GM12878 (cell line): ENCODE data around the gene CHD6. TPM values are rescaled to one million over a fixed set of nuclear protein-coding genes. Genes with fewer than 3 reads are reported as not detected.

Experiments
- ATAC-seq: fragments of 200-7000 bp; cut with Tn5 transposase; 3 replicates; pipeline ENCODE4 v1.9.1; 2020; ENCODE audit warnings: mild to moderate bottlenecking, moderate library complexity
- BruUV-seq: library from RNA; stranded (reverse); fragments of 400-500 nt; replicated peaks from 2 replicates; lab custom pipeline; 2021; lab: Mats Ljungman, UMichigan
- CTCF ChIA-PET: fragments of 300-600 bp; sonication (Branson Sonifier 250); formaldehyde crosslinking; extraction: SDS; loops from one replicate; lab custom pipeline; 2021; ENCODE audit warnings: inconsistent platforms; lab: Yijun Ruan, JAX
- POLR2A ChIA-PET: fragments of 350-600 bp; formaldehyde crosslinking; extraction: SDS; loops from one replicate; lab custom pipeline; 2021; ENCODE audit warnings: inconsistent platforms; lab: Charles Lee
- RAD21 ChIA-PET: fragments of 300-600 bp; sonication (Branson Sonifier 250); formaldehyde crosslinking; loops from one replicate; lab custom pipeline; 2023; ENCODE audit warnings: antibody characterized with exemption; ENCODE audit not compliant: unreplicated experiment; lab: Charles Lee
- SMC1A ChIA-PET: fragments of 300-600 bp; sonication (Branson Sonifier 250); formaldehyde crosslinking; loops from one replicate; lab custom pipeline; 2023; ENCODE audit not compliant: unreplicated experiment, uncharacterized antibody; lab: Charles Lee
- DNase-seq: peaks from one replicate; pipeline ENCODE4 v3.0.0-alpha.2; 2011; ENCODE audit warnings: low read depth, low spot score
- FAIRE-seq: peaks from 3 replicates; lab custom pipeline; 2011; peaks lifted over from hg19 to GRCh38; lab: Jason Lieb, UNC
- H2AFZ ChIP-seq: 2 replicates; pipeline ENCODE4 v1.6.0; 2011; ENCODE audit warnings: low read depth, low read length, control low read depth; ENCODE audit not compliant: control insufficient read depth
- H3K27ac ChIP-seq: 2 replicates; pipeline ENCODE4 v1.5.1; 2011; ENCODE audit warnings: control low read depth; ENCODE audit not compliant: control insufficient read depth, insufficient read depth
- H3K27me3 ChIP-seq, 2 experiments: replicated peaks in 1 of 2; 2 replicates each; pipeline versions ENCODE4 v1.6.0 to v1.6.1; 2011; ENCODE audit warnings: low read length in 1 of 2; ENCODE audit not compliant: control insufficient read depth in 2 of 2, insufficient read depth in 2 of 2
- H3K36me3 ChIP-seq, 2 experiments: 2 replicates each; pipeline ENCODE4 v1.5.1; 2011; ENCODE audit warnings: low read length in 1 of 2; ENCODE audit not compliant: control insufficient read depth in 2 of 2, insufficient read depth in 2 of 2
- H3K4me1 ChIP-seq: 2 replicates; pipeline ENCODE4 v1.6.1; 2011; ENCODE audit warnings: mild to moderate bottlenecking, low read length, moderate library complexity, mixed read lengths; ENCODE audit not compliant: control insufficient read depth, insufficient read depth
- H3K4me2 ChIP-seq: 2 replicates; pipeline ENCODE4 v1.6.0; 2011; ENCODE audit warnings: control low read depth; ENCODE audit not compliant: control insufficient read depth, insufficient read depth
- H3K4me3 ChIP-seq: fragments of 200-600 bp; sonication (generic); 2 replicates; pipeline ENCODE4 v1.5.1; 2016
- H3K79me2 ChIP-seq: 2 replicates; pipeline ENCODE4 v1.6.0; 2011; ENCODE audit warnings: low read length; ENCODE audit not compliant: control insufficient read depth, insufficient read depth
- H3K9ac ChIP-seq: 2 replicates; pipeline ENCODE4 v1.8.0; 2011; ENCODE audit warnings: low read length, control low read depth, mixed read lengths; ENCODE audit not compliant: control insufficient read depth, insufficient read depth
- H3K9me3 ChIP-seq: replicated peaks from 3 replicates; pipeline ENCODE4 v1.5.1; 2011; ENCODE audit warnings: mild to moderate bottlenecking, low read length; ENCODE audit not compliant: control insufficient read depth, insufficient read depth
- H4K20me1 ChIP-seq: 2 replicates; pipeline ENCODE4 v1.6.0; 2011; ENCODE audit not compliant: control insufficient read depth, insufficient read depth
- LARP7 ChIP-seq: fragments of 450-650 bp; IDR thresholded peaks from 2 replicates; pipeline ENCODE4 v1.6.1; 2017; ENCODE audit warnings: mild to moderate bottlenecking
- SP1 ChIP-seq: IDR thresholded peaks from one replicate; pipeline ENCODE4 v1.6.1; 2011; ENCODE audit warnings: low read depth, low read length
- SUPT20H ChIP-seq: IDR thresholded peaks from 2 replicates; pipeline ENCODE4 v1.6.1; 2011; ENCODE audit warnings: low read depth, mild to moderate bottlenecking, low read length, moderate library complexity, borderline replicate concordance; ENCODE audit not compliant: control insufficient read depth
- ZNF384 ChIP-seq: IDR thresholded peaks from 2 replicates; pipeline ENCODE4 v1.6.1; 2012; ENCODE audit warnings: low read depth, mild to moderate bottlenecking, low read length, improper control_type of control experiment, borderline replicate concordance
- WGBS: methylation state at CpG from one replicate; pipeline ENCODE4 v1.1.6; 2016; ENCODE audit warnings: low lambda C conversion rate; ENCODE audit not compliant: insufficient replicate concordance, insufficient coverage; ENCODE audit errors: missing lambda C conversion rate; 5-methylcytosine and 5-hydroxymethylcytosine counted together
- in situ Hi-C: fragments of 300-500 bp; cut with MboI; formaldehyde crosslinking; loops from 9 replicates; pipeline ENCODE4 v1.14.3; 2018; ENCODE audit warnings: mixed read lengths
- intact Hi-C: fragments of 100-400 bp; cut with micrococcal nuclease; formaldehyde crosslinking; loops from one replicate; pipeline ENCODE4 v1.14.2; 2022; ENCODE audit not compliant: unreplicated experiment
- polyA plus RNA-seq, 11 experiments: library from polyadenylated mRNA; depleted of rRNA in 4 of 11; unstranded in 6 of 11; stranded (reverse) in 5 of 11; fragments of >200 nt; fragmentation: Nextera tagmentation in 4 of 11; fragmentation: Illumina TruSeq in 1 of 11; extraction: Ambion mirVana in 4 of 11; extraction: Trizol in 1 of 11; gene quantifications; 1 replicate in 1 of 11; 2 replicates in 10 of 11; pipeline versions ENCODE4 v1.2.1 to v1.2.3, GENCODE V29; 2011 to 2016; ENCODE audit warnings: inconsistent platforms in 2 of 11, missing spikeins in 2 of 11, low read depth in 1 of 11
- total RNA-seq, 4 experiments: library from RNA; depleted of rRNA in 3 of 4; stranded (reverse); fragments of >200 nt in 3 of 4; fragmentation: Illumina TruSeq in 1 of 4; extraction: Trizol in 1 of 4; gene quantifications; 2 replicates each; pipeline versions ENCODE4 v1.2.1 to v1.2.3, GENCODE V29; 2013 to 2021
- TF ChIP-seq, protein P1 (sequence below): IDR thresholded peaks from 2 replicates; pipeline ENCODE4 v1.6.1; 2011; ENCODE audit warnings: low read depth, low read length, improper control_type of control experiment, borderline replicate concordance
- TF ChIP-seq, protein P2 (sequence below): fragments of 450-650 bp; formaldehyde crosslinking; IDR thresholded peaks from 2 replicates; pipeline ENCODE4 v1.5.0; 2022; ENCODE audit warnings: mild to moderate bottlenecking, missing genetic modification characterization

CHD6 gene
- total and polyA plus RNA-seq, 10 of the 15 experiments (the other 5 are each of a cell fraction or from before 2014, with no cell fraction given) = 4.3 to 25.5 (median 17.1) TPM

DNA sequence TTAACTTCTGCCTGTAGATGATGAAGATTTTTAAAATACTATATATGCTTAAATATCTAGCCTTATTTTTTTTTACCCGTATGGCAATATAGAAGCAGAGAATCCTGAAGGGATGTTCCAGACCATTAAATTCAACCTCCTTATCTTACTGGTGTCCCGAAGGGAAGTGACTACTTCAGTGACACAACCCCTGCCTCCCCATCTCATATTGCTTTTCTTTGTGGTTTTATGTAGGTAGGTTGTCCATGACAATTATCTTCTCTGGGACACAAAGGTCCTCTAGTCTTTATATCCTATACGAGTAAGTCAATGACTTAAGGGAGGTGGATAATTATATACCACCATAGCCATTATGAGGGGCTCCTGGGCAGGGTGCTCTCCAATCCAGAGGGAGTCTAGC lies 194.2 kb downstream of the CHD6 start (continued):
- TF ChIP-seq, protein P1, sequence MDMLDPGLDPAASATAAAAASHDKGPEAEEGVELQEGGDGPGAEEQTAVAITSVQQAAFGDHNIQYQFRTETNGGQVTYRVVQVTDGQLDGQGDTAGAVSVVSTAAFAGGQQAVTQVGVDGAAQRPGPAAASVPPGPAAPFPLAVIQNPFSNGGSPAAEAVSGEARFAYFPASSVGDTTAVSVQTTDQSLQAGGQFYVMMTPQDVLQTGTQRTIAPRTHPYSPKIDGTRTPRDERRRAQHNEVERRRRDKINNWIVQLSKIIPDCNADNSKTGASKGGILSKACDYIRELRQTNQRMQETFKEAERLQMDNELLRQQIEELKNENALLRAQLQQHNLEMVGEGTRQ = no peak
- TF ChIP-seq SUPT20H (no peak), LARP7 (no peak), ZNF384 (no peak)
- TF ChIP-seq, protein P2, sequence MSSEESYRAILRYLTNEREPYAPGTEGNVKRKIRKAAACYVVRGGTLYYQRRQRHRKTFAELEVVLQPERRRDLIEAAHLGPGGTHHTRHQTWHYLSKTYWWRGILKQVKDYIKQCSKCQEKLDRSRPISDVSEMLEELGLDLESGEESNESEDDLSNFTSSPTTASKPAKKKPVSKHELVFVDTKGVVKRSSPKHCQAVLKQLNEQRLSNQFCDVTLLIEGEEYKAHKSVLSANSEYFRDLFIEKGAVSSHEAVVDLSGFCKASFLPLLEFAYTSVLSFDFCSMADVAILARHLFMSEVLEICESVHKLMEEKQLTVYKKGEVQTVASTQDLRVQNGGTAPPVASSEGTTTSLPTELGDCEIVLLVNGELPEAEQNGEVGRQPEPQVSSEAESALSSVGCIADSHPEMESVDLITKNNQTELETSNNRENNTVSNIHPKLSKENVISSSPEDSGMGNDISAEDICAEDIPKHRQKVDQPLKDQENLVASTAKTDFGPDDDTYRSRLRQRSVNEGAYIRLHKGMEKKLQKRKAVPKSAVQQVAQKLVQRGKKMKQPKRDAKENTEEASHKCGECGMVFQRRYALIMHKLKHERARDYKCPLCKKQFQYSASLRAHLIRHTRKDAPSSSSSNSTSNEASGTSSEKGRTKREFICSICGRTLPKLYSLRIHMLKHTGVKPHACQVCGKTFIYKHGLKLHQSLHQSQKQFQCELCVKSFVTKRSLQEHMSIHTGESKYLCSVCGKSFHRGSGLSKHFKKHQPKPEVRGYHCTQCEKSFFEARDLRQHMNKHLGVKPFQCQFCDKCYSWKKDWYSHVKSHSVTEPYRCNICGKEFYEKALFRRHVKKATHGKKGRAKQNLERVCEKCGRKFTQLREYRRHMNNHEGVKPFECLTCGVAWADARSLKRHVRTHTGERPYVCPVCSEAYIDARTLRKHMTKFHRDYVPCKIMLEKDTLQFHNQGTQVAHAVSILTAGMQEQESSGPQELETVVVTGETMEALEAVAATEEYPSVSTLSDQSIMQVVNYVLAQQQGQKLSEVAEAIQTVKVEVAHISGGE (CRISPR knock-in tag) = no peak

GRCh38 chr20:41422953-41423352 lies 195.2 kb downstream of the CHD6 start:
- CTCF ChIA-PET = no interaction called here
- H3K27ac ChIP-seq = no peak overlapping the region
- no peak overlapping the region for H3K4me3 ChIP-seq
- no peaks in the 10 kb centered on the region for H3K4me1 ChIP-seq
- H3K4me2 ChIP-seq = no peak overlapping the region
- no peak for TF ChIP-seq SP1
- TF ChIP-seq, all 136 proteins: peak for 0
- in situ Hi-C loops (no loop called here), intact Hi-C loops (no loop called here)
- Histone ChIP-seq H3K27me3 (no peaks in the 10 kb centered on the region), H3K36me3 (peaks cover 2 to 34% of the 10 kb centered on the region in 2 experiments; a peak in 3 of 4 replicates), H3K9me3 (no peaks in the 10 kb centered on the region), H3K9ac (no peak overlapping the region), H2AFZ (no peak overlapping the region), H4K20me1 (no peaks in the 10 kb centered on the region), H3K79me2 (no peaks in the 10 kb centered on the region)
- no TSS peak for BruUV-seq
- ChIA-PET POLR2A (no interaction called here), RAD21 (interaction anchor here (0.6 kb wide), 1 partner anchor 373 kb away, joined by 3 read pairs; no protein-coding TSS in a partner anchor), SMC1A (no interaction called here)
- ATAC-seq (no peak), FAIRE-seq (no peak), DNase-seq (no peak)
- 100% methylated on average over 2 of the region's 2 CpGs for WGBS
